ENCODE measurements around the gene MAP3K4.
"Not testable (repeated sequence)": the region's sequence is repeated elsewhere in the genome, so short reads cannot be mapped to it uniquely, and the experiment has no call there.

The MAP3K4 gene

DNA sequence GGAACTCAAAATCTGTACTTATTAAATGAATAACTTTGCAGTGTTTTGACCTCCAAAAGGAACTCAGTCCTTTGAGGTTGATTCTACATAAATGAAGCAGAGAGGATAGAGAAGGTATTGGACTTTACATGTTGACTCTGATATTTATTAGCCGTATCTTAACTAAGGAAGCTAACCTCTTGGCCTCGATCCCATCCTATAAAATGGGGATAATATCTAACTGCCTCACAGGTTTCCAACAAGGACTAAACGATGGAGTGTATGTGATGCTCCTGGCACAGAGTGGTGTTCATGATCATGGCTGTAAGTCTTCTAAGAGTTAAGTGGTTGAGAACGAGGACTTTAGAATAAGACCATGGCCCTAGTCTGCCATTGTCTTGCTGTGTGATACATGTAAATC lies 24.2 kb upstream of the MAP3K4 start:
- DNase-seq, result no peak

DNA sequence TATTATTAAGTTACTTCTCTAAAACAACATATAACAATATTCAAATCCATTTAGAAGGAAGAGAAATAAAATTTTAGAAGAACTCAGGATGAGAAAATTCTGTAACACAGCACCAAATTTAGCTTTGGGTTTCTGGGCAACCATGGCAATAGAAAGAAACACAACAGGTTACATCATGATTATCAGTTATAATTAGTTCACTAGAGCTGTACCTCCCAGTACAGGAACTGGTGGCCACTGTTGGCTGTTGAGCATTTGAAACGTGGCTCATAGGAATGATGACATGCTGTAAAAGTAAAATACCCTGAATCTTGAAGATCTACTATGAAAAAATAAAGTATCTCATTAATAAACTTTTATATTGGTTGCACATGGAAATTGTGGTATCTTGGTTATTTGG lies 23.7 kb upstream of the MAP3K4 start:
- no peak for DNase-seq

DNA sequence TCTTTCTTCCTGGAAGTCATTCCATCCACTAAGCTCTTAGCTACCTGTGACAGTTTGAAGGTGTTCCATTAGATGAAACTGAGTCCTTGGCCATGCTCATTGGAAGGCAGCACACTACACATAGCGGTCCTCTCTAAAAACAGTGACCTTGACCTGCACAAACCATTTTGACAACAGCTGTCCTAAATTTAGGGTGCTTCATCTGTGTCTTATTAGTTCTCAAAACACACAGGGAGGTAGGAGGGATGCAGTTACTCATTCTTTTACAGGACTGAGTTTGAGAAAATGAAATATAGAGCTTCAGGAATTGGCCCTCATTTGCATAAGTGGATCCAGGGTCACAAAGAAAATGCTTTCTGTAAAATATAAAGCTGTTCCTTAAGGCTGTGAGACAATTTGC lies 20.4 kb upstream of the MAP3K4 start:
- no peak for DNase-seq

DNA sequence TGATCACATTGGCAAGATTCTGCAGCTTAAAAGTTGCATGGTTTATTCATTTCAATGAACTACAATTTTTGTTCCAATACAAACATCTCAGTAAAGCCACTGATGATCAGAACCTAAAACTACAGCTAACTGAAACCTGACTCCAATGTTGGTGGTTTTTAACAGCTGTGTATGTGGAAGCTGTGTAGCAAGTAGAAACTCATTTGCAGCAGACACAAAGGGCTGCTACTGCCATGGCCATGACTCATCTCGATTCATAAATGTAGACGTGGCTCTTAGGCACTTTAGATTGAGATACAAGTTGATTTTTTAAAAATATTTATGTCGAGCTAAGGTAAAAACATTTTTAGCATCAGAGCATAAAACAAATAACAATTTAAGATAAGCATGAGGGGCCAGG lies 19.5 kb upstream of the MAP3K4 start:
- no peak for DNase-seq

DNA sequence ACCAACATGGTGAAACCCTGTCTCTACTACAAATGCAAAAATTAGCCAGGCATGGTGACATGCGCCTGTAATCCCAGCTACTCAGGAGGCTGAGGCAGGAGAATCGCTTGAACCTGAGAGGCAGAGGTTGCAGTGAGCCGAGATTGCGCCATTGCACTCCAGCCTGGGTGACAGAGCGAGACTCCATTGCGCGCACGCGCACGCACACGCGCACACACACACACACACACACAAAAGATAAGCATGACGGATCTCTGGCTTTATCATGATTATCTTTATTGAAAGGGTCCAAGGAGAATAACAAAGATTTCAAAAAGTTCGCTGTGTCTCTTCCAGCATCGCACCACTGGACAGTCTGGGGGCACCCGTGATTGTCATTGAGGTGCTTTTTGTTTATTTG lies 19.0 kb upstream of the MAP3K4 start:
- not testable (repeated sequence) for DNase-seq

DNA sequence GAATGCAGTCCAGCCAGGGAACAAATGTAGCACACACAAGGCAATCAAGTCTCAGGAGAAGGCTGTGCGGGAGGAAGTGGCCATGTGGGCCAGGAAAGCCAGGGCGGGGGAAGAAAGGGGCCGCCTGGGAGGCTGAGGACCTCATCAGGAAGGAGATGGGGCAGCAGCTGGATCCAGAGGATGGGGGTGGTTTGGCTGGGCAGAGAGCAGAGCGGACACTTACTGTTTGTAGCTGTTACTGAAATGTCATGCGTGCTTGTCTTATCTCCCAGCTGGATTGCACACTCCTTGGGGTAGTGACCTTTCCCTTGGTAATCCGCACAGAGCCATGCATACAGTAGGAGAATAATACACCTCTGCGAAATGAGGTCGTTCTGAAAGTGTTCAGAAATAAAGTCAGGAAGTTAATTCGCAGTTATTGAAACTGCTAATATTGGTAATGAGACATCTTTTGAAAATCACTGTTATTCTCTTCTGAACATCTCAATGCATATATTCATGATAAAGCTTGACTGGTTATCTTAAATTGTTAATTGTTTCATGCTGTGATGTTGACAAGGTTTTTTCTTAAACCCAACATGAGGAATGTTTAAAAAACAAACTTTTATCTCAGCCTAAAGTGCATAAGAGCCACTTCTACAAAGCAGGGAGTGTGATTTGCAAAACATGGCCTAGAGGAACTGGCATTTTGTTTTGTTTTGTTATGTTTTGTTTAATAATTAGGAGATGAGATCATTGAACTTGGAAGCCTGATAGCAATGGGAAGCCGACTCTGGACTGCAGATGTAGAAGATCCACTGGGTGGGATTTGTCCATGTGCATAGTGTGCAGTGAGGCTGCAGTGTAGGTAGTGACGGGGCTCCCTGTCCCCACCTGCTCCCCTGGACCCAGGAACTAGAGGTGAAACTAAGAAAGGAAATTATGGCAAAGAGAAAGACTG lies 18.0 kb upstream of the MAP3K4 start:
- no peak for DNase-seq

DNA sequence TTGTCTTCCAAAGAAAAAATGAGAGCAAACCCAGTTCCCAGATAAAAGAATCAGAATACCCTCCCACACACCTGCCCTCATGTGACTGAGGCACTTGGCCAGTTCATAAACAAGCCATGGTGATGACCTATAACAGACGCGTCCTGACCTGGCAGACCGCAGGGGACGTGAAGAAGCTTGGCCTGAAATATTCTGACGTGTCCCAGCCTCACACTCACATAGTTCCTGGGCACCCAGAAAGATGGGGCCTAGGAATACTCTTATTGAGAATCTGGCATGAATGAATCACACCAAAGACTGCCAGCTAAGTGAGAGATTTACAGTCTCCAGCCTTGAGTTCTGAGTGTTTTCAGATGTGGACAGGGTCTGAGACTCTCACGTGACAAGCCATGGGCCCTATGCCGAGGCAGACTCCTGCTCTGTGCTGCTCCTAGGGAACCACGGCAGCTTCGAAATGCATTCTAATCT lies 17.2 kb upstream of the MAP3K4 start:
- DNase-seq, result peak in 2 of 58 donors; percentile 6 to 11

DNA sequence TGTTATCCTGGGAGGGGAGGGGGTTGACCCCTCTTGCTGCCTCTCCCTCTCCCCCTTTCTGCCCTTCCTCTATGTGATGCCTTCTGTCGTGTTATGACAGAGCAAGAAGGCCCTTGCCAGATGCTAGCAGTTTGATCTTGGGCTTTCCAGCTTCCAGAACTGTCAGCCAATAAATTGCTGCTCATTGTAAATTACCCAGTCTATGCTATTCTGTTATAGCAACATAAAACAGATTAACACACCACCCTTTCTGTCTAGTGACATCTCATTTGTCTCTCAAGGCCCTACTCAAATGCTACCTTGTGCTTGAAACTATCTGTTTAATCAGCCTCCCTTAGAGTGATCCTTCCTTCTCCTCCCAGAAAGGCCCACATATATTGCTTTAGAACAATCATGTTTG lies 16.4 kb upstream of the MAP3K4 start:
- no peak for DNase-seq

DNA sequence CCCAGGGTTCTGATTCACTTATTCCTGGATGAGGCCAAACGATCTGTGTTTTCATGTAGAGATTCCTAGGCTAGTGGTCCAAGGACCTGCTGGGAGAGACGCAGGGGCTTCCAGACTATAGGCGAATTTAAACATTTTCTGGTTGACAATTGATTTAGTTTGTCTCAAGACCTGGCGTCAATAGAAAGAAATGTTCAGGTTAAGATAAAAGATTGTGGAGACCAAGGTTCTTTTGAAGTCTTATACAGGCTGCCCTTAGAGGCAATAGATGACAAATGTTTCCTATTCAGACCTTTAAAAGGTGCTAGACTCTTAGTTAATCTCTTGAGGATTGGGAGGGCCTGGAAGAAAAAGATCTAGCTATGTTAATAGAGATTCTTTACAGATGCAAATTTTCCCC lies 15.6 kb upstream of the MAP3K4 start:
- not testable (repeated sequence) for DNase-seq

DNA sequence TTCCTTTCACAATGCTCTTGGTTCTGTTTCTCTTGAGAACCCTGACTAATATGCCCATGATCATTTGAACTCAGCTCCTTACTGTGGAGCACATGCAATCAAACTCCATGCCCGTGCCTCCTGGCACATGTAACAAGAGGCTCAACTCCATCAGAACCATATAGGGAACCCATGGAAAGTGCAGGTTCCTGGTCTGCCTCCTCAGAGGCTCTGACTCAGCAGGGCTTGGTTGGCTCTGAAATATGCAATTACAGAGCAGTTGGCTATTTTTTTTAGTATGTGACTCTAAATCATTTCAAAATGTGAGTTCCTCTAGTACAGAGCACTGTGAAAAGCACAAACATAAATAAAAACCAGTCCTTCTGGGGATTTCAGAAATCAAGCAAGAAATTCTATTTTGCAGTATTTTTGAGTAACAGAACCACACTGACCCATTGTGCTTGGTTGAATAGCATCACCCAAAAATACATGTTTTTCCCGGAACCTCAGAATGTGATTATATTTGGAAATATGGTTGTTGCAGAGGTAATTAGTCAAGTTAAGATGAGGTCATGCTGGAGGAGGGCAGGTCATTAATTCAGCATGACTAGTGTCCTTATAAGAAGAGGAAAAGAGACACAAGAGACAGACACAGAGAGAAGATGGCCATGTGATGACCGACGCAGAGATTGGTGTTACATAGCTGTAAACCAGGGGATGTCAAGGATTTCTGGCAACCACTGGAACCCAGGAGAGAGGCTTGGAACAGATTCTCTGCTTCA lies 13.2 kb upstream of the MAP3K4 start:
- no peak for DNase-seq

DNA sequence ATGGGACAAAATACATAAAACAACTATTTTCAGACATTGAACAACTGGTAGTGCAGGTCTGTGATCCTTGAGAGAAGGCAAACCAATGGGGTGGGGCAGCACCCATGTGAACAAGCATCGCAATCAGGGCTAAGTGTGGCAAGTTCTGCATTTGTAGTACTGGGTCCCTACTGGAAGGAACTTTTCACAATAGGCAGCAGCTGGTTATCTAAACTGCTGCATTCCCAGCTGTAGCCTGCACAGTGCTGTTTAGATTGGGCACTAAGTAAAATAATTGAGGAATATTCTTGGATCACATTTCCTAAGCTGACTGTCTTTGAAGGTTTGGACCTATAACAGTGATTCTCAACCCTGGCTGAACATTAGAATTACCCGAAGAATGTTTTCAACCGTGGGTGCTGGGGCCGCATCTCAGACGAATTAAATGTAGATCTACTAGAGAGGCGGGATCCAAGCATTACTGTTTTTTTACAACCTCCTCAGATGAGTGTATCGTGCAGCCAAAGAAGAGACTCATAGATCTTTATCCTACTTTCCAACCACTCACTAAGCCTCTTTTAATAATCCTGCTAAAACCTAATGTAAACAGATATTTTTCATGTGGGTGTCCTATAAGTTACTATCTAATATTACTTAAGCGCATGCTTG lies 12.4 kb upstream of the MAP3K4 start:
- no peak for DNase-seq

DNA sequence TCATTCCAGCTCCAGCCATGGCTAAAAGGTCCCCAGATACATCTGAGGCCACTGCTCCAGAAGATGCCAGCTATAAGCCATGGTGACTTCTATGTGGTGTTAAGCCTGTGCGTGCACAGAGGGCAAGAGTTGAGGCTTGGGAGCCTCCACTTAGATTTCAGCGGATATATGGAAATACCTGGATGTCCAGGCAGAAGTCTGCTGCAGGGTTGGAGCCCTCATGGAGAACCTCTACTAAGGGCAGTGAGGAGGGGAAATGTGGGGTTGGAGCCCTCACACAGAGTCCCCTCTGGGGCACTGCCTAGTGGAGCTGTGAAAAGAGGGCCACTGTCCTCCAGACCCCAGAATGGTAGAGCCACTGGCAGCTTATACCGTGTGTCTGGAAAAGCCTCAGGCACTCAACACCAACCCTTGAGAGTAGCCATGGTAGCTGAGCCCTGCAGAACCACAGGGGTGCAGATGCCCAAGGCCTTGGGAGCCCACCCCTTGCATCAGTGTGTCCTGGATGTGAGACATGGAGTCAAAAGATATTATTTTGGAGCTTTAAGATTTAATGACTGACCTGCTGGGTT lies 8.1 kb upstream of the MAP3K4 start:
- not testable (repeated sequence) for DNase-seq

DNA sequence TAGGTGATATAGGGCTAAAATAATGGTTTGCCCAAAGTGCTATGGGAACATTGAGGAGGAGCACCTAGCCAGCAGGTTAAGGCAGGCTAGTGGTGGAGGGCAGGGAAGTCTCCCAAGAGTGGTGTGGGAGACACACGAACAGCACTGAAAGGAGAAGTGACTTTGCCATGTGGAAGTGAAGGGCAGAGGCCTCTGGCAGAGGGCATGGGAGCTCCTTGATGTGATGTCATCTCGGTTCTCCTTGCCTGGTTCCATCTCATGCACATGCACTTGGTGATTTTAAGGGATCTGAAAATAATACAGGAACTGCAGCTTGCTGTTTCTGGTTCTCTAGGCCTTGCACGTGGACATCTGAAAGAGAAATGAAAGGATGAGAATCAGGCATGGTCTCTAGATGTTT lies 4.7 kb upstream of the MAP3K4 start:
- no peak for DNase-seq

DNA sequence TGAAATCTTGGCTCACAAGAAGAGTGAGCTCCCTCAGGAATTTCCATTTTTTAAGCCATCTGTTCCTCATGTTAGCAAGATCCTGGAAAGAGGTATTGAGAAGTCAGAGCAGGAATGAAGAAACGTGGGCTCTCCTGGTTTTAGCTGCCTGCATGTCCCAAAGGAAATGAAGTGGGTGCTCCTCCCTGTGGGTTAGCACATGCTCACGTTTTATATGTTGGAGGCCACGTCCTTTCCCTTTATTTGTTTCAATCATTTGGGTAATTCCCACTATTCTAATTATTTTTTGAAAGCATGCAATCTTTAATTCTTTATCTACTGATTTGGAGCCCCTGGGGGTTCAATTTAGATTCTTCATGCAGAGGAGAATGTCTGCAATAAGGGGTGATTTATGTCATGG lies 4.3 kb upstream of the MAP3K4 start:
- no peak for DNase-seq

DNA sequence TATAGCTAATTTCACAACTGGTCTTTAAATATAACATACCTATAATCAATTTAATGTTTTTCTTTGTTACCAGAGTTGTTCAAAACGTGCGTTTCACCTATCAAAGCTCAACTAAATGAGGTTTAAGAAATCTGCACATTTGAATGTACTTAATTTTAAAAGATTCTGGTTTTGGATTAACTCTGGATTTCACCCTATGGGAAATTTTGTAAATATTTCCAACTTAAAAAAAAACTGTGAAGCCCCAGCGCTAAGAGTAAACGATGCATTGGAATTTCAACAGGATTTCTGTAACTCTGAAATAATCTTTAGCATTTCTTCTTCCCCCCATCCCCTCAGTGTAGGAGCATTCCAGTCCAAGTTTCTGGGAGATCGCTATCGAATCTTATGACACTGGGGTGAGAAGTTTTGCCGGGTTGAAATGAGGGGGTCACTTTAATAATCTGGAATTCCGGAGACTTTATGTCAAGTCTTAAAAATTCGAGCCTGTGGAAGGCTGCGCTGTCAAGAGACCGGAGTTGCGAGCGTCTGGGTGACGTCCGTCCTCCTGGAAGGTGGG lies 643 bp upstream of the MAP3K4 start:
- DNase-seq, result no peak

DNA sequence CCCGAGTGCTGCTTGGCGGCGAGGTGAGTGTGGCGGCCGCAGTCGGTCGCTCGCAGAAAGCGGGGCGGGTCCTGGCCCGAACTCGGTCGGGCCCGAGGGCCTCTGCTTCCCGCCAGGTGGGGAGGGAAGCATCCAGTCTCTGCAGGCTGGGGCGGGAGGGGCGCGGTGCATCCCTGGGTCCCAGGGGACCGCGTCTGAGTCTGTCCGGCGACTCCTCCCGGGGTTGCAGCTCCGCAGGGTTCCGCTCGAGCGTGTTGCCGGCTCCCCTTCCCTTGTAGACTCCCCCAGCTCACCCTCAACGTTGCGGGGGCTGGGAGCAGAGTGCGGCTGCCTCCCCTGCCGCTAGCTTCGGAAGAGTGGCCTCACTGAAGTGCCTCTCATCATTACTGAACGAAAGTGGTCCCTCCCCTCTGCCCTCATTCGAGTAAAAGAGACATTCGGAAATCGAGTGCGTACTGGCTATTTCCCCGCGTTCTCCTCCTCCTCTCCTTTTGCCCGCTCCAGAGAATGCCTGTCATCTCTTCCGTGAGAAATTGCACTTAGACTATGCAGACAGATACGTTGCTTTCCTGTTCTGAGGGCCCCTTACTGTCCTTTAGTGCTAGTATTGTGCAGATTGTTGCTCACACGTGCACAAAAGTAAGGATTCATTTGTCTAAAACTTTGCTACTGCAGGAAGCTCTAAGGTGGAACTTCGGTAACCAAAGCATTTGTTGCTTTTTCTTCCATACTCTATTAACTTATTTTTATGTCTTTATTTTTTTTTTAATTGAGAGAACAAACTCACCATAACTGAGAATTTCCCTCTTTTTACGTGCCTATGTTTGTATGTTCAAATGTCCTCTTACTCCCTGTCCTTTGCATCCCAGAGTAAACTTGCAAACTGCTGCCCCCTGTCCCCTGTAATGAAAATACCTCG lies 751 bp downstream of the MAP3K4 start:
- peak in 49 of 58 donors; percentile 4 to 78 (median 60) for DNase-seq

DNA sequence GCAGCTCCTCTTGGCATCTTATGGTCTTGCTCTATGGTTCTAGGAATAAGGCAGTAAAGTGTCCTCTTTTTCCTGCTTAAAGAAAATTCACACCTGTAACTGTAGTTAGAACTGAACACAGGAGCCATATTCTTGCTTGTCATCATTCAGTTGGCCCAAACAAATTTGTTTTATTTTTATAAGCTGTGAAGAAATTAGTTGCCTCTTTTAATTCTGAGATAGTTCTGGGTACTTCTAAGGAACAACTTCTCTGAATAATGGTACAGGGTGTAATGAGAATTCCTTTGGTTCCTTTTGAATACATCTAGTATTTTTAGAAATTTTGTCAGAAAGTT lies 1.4 kb downstream of the MAP3K4 start:
- DNase-seq, result no peak

DNA sequence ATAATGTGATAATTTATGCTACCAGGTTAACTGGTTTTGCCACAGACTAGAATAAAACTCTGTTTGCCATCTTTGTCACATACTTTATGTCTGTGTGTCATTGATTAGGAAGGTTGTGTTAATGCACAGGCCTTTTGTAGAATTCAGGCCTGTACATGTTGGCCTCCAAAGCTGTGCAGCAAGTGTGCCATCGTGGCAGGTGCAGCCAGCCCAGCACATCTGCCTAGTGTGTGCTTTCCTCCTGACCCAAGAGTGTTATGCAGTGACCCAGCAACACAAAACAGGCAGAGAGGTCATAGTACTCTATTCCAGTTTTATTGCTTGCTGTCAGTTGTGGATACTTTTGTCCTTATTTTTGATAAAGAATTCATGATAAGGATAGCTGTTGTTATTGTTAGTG lies 3.7 kb downstream of the MAP3K4 start:
- DNase-seq, result no peak

DNA sequence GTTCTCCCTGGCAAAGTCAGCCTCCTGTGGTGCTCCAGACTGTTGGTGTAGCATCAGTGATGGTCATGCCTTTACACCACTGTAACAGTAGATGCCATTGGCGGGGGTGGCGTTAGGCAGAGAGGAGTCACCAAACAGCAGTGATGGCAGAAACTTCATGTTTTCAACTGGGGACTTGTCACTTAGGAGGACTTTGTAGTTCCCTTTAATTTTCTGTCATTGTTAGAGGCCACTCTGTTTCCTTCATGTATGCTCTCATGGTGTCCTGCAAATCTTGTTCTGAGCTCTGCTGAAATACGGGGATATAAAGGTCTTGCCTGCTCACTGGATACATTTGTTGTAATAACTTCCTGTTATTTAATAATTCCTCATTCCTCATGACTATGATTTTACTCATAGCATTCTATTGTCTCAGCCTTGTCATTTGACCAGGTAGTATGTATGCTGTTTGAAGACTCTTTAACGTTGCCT lies 4.6 kb downstream of the MAP3K4 start:
- DNase-seq, result no peak

DNA sequence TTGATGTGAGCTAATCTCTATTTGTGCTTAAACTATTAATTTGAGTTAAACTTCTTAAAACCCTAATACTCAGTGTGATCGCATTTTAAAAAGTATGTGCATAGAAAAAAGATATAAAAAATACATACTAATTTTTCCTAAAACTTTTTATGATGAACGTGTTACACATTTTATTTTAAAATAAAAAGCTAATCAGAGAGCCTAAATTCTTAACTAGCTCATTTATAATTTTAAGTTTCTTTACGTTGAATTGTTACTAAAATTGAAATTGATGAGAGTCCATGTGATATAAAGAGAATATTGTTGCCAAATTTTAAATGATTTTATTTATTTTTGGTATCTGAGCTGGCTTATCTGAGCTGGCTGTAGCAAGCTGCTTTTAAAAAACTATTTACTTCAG lies 6.6 kb downstream of the MAP3K4 start:
- DNase-seq, result no peak

All from anterior cingulate cortex (tissue), 58 donors.